Measurements from ENCODE around the gene FAM180B.
A peak's percentile ranks its signal among the peaks of the same experiment; 100 is the strongest.

Gene FAM180B

DNA sequence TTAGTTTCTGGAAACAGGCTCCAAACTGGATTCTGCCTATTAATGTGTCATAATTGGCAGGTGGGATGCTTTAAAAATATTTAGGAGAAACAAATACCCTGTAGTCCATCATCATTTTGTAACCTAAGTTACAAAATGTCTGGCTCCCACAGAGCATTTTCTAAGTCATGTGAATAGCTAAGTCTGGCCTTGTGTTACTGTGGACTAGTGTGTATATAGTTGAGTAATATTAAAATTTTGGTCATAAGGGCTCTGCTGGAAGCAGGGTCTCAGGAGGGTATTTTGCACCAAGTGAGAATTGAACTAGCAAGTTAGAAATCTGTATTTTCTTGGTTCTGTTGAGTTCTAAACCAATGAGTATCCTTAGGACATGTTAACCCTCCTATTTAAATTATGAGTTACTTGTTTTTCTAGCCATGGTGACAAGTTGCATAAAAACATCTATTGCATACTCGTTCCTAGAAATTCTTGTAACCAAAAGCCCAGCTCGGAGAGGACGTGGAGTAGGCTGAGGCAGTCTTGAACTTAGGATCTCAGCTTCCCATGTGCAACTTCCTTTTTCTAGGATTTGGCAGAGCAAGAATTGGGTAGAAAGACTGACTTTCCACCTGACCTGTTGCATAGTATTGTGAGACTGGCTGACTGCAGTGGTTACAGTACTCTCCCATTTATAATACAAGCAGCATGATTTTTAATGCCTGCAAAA lies 15.7 kb upstream of the FAM180B start:
- DNase-seq, result no peak

DNA sequence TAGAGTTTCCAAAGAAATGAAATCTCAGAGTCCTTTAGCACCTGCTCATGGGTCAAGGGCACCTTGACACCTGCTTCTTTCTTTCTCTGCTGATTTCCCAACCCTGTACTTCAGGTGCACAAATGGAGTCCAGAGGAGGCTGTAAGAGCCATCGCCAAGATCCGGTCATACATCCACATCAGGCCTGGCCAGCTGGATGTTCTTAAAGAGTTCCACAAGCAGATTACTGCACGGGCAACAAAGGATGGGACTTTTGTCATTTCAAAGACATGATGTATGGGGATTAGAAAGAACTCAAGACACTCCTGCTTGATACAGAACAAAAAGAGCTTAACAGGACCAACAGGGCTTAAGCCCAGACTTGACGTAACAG lies 15.1 kb upstream of the FAM180B start:
- no peak for DNase-seq

DNA sequence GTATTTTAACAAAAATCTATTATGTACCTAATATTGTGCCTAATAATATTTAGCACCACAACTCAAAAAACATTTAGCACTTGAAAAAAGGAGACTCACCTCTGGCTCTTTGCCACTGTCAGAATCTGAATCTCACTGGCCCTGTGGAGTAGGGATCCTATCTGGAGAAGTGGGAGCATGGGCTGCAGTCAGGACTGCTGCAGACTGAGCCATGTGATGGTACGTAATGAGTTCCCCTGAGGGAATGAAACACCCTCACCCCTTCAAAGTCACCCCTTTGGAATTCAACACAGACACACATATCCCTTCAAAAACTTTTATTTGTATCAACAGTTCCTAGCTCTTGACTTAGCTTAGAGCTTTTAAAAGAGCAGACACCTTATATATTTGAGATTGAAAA lies 14.6 kb upstream of the FAM180B start:
- no peak for DNase-seq

DNA sequence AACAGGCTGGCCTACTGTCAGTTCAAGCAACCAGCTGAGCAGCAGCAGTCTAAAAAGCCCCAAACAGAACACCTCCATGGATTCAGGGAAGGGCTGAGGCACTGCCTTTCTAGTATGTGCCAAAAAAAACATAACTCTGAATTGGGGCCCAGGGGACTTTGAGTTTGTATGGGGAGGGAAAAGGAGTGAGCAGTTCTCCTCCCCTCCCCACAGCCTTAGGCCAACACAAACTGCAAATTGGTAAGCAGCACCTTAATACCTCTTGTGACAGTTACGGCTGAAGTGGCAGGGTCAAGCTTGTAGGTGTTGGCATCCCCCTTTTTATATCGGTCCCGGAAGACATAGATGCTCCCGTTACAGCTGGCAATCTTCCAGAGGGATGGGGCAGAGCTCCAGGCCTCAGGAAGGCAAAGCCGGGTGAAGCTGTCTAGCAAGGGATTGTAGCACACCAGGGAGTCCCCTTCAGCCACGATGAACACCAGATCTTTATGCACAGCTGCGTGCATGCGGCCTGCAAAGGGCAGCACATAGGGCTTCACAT lies 13.7 kb upstream of the FAM180B start:
- no peak for DNase-seq

DNA sequence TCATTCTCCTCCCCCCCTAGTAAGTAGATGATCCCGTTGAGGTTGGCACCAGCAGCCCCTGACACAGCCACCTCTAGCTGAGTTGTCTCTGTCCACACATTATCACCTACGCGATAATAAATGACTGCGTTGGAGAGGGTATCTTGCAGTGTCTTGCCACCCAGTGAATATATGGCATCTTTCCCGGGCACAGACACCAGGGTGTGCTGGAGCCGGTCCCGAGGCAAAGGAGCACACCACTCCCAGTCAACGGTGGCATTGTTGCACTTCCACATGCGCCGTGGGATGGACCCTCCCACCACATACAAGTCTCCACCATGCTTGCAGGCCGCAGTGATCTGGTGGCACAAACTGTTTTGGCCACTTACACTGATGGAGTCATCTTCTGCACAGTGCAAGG lies 13.2 kb upstream of the FAM180B start:
- DNase-seq, result no peak

DNA sequence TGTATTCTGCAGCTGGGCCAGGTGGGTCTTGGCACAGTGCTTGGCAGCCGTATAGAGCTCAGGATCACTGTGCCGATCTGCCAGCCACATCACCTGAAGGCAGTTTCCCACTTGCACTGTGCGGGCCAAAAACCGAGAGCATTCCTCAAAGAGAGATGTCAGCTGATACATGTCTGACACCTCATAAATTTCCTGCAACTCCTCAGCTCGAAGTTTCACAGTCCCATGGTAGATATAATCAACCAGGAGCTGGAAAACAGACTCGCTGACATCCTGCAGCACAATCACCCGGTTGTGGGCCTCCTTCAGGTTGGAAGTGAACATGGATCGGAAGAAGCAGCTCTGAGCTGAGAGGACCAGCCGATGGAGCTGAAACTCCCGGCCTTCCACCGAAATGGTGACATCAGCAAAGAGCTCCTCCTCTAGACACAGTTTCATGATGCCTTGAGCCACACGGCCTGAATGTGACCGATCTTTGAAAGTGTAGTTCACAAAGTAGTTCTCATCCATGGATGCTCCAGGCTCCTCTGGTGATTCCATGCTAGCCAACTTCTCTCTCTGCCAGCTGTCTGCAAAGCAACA lies 8.9 kb upstream of the FAM180B start:
- no peak for DNase-seq

DNA sequence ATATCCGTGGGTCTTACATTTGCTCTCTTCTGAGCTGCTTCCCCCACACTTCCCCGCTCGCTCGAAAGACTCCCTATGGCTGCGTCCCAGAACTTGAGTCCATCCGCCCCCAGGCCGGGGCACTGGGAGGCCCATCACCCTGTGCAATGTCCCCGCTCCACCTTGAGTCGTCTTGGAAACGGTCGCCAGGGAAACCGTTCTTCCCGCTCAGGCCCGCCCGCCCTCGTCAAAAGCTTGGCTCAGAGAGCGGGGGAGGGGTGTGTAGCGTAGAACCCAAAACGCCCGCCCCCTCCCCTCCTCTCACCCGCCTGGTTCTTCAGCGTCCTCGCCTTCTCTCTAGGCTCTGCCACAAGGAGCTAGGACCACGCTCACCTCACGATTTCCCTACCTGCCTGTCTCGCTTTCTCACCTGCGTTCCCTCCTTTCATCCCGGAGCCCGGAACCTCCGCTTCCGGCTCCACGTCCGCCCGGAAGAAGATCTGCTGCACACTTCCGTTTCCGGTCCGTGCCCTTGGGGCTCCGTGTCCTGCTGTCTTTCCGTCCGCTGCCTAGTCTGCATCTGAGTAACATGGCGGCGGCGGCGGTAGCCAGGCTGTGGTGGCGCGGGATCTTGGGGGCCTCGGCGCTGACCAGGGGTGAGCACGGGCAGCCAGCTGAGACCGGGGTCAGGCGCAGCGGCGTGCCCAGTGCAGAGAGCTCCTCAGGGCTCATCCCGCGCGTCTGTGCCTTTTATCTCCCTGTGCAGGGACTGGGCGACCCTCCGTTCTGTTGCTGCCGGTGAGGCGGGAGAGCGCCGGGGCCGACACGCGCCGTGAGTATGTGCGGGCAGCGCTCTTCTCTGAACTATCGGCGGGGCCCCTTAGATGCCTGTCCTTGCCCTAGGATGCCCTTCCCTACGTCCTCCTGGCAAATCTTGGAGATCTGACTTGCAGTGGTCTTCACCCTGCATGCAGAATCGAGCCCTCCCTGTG lies 7.7 kb upstream of the FAM180B start, which contains the start of the genes KBTBD4 and NDUFS3:
TSS of gene KBTBD4 (minus strand) at position 447 of the 971 bp plus-strand sequence. CDS start at position 428, 19 bp downstream.
TSS of gene NDUFS3 (plus strand) at position 551 of the 971 bp plus-strand sequence. CDS start at position 569, 18 bp downstream.
- peak; percentile 79 to 85 for DNase-seq

DNA sequence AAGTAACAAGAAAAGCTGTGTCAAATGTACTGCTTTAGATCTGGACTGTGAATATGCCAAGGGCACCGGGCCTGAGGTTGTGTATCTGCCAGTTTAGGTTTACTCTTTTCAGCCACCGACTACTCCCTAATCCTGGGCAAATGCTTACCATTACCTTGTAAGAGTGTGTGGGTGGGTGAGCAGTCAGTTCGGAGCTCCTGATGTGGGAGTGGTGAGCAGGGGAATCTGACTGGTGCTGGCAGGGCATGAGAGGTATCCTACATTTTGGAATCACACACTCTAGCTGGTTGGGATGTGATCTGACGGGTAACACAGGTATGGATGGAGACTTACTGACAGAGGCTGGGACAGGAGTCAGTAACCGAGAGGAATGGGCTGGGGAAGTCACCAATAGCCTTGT lies 2.6 kb upstream of the FAM180B start:
- DNase-seq, result no peak

DNA sequence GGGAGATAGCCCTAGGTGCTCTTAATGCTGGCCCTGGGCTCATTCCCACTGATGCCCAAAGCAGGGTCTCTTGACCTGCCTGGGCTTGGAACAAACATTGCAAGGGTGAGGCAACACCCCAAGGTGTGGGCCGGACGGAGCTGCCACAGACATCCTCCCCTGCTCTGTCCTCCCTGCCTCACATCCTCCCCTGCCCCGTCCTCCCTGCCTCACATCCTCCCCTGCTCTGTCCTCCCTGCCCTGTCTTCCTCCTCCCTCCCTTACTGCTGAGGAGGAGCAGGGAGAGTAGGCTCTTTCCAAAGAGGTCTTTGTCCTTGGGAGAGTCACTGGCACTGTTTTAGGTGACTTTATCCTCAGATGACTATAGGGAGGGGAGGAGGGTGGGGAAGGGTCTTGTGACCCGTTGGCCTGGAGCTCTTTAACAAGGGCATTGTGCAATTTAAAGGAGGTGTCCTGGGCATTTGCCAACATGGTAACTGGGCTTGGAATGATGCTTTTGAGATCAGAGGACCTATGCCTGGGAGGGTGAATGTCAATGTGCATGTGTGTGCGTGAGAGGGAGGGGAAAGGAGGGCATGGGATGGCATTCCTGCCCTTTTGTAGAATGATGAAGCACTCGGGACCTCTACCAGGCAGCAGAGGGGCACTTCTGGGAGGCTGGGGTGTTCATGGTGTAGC lies 700 bp downstream of the FAM180B start:
- DNase-seq, result no peak

DNA sequence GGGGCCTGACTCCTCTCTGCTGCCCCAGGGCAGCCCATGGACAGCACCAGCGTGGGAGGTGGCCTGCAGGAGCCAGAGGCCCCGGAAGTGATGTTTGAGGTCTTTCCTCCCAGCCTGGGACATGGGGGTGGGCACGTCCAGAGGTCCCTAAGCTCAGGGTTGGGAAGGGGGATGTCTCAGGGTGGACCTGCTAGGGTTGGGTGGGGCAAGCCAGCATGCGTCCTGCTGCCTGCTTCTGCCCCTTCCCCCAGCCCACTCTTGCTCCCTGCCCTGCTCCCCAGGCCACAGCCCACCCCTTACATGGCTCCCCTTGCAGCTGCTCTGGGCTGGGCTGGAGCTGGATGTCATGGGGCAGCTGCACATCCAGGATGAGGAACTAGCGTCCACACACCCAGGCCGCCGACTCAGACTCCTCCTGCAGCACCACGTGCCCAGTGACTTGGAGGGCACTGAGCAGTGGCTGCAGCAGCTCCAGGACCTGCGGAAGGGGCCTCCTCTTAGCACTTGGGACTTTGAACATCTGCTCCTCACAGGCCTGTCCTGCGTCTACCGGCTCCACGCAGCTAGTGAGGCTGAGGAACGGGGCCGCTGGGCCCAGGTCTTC lies 1.3 kb downstream of the FAM180B start:
- no peak for DNase-seq

DNA sequence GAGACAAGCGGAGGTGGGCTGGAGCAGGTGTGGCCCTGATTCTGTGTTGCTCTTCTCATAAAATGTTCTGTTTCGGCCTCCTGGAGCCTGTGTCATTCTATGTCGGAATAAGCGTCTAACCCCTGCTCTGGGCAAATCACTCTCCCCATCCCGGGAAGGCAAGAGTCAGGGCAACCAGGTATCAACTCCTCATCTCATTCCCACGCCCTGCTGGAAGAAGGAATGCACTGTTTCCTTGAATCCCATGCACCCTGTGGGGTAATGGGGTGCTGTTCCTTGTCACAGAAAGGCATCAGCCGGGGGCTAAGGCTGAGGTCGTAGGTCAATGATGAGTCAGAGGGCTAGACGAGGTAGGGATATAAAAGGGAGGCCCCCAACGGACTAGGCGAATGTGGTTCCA lies 2.6 kb downstream of the FAM180B start:
- no peak for DNase-seq

DNA sequence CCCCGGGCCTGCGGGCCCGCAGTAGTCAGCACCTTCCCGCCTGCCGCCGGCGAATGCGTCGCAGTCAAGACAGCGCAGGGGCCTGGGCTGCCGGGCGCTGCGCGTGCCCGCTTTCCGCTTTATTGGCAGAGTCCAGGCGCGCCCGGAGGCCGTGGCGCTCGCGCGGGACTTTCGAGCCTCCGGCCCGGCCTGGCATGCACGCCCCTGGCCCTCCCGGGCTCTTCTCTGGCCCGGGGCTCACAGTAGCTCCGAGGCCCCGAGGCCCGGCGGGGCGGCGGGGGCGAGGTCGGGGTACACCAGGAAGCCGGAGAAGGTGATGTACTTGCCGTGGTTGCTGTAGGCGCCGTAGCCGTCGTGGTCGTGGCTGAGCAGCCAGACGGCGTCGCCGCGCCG lies 3.1 kb downstream of the FAM180B start:
- no peak for DNase-seq

DNA sequence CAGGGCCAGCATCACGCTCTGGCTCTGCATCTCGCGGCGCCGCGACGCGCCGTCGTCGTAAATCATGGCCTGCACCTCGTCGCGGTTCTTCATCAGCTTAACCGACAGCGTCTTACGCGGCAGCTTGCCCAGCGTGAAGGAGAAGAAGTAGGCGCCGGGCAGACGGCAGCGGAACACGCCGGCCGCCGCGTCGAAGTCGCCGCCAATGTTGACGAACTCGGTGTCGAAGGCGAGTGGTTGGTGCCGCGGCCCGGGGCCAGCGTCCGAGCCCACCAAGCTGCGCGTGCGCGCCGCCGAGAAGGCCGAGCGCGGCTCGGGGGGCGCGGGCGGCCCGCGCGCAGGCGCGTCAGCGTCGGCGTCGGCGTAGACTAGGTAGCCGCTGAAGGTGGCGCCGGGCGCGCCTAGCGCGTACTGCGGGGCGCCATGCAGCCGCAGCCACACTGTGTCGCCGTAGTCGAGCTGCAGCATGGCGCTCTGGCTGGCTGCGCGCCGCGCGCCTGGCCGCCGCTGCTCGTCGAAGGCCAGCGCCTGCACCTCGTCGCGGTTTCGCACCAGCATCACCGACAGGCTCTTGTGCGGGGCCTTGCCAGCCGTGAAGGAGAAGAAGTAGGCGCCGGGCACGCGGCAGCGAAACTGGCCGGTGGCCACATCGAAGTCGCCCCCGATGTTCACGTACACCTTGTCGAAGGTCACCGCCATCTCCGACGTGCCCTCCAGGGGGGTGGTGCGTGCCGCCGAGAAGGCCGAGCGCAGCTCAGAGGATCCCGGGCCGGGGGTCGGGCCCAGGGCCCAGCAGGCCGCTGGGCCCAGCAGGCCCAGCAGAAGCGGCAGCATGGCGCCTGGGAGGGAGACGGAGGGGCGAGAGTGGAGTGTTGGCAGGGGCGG lies 3.7 kb downstream of the FAM180B start:
- no peak for DNase-seq

DNA sequence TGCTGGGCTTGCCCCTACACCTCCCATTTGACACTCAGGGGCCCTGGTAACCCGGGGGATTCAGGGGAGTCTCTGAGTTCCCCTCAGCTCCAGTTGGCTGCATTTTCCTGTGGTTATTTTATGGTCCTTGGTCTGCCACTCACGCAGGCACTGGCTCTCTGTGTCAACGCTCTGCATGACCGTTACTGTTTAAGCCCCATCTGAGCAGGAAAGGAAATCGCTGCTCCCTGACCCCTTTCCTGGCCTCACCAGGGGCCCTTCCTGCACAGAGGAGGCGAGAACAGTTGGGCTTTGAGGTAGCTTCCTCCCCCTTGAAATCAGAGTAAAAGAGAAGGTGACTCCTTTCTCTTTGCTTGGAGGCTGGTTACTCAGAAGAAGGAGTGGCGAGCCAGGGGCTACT lies 5.3 kb downstream of the FAM180B start:
- no peak for DNase-seq

DNA sequence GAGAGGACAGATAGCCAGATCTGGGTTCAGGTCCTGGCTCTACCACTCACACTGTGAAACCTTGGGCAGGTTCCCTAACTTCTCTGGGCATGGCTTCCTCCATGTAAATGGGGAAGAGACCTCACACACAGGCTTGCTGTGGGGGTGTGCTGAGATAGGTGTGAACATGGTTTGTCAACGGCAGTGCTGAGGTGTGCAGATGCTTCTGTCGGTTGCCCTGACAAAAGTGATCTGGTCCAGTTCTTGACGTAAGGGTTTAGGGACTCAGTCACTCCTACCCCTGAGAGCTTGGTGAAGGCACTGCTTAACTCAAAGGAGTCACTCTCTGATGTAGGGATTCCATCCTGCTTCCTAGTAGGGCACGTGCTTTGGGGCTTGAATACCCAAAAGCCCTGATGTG lies 5.8 kb downstream of the FAM180B start:
- DNase-seq, result no peak

DNA sequence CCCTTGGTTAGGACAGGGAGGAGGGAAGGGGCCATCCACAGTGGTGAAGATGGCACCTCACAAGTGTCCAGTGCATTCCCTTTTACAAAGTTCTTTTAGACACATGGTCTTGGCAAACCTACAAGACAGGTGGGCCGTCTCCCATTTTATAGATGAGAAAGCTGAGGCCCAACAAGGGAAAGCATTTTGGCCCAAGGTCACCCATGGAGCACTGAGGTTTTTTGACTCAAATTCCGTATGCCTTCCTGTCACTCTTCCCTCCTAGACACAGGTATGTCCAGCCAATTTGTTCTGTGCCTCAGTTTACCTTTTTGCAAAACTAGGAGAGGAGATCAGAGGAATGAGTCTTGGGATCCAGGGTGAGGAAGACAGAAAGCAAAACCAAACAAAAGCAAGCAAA lies 6.5 kb downstream of the FAM180B start:
- no peak for DNase-seq

DNA sequence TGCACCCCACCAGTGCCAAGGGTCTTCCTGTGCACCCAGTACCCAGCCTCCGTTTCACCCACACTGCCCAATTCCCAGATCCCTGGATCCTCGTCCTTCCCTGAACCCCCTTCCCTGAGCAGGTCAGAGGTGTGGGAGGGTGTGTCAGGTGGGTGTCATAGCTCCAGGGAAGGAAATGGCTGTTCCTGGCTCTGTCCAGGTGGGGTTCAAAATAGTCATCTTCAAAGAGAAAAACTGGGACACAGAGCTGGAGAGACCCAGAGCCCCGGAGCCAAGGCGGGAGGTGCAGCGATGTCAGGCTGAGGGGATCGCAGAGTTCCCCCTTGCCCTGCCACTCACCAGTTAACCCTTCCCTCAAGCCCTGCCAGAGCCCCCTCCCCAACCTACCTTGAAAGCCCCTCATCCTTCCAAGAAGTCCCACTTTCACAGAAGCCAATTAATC lies 7.0 kb downstream of the FAM180B start:
- no peak for DNase-seq

DNA sequence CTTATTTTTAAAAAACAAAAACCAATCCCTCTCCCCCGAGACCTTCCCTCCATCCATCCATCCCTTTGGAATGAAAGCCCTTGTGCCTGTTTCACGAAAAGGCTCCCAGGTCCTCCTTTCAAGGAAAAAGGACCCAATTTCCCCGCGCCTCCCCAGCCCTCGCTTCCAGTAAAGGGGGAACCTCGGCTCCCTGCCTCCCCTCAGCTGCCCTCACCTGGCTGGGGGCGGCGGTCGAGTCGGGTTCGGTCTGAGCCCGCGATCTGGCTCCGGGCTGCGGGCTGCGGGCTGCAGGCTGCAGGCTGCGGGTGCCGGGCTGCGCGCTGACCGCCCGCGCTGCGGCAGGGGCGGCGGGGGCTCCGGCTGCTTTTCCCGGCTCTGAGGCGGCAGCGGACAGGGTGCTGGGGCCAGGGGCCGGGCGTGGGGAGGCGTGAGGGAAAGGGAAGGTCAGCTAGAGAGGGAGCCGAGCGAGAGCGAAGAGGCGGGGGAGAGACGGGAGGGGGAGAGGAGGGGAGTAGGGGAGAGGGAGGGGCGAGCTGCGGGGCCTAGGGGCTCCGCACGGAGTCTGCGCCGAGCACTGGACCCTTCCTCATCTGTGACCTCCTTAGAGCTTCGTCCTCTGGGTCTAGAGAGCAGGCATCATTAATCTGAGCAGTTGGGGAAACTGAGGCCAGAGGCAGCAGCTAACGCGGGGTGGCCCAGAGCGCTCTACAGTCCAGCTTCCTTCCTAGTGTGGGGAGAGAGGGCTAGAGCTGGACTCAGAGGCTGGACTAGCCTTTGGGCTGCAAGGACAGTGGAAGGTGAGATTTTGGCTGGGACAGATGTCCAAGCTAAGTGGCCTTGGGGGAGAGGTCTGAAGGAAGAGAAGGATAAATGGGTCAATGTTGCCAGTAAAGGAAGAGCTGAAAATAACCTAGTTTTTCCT lies 7.7 kb downstream of the FAM180B start, which contains the start of gene C1QTNF4:
TSS of gene C1QTNF4 (minus strand) at position 478 of the 922 bp plus-strand sequence. CDS start 3,601 bp downstream, outside the sequence.
- DNase-seq, result no peak

DNA sequence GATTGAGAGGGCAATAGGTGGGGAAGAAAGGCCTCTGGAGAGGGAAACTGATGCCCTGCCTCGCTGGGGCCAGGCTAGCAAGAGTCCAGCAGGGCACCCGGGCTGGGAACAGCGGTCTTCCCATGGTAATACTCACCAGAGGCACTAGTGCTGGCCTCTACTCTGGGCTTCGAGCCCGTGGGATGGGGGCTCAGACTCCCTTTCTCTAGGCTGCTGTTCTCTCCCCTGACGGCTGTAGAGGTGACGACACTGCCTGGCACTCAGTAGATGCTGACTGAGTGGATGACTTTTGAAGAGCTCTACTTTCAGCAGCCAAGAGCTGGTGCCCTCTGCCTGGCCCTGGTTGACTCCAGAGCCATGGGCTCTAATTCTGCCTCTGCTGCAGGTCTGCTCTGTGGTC lies 8.6 kb downstream of the FAM180B start:
- DNase-seq, result no peak

DNA sequence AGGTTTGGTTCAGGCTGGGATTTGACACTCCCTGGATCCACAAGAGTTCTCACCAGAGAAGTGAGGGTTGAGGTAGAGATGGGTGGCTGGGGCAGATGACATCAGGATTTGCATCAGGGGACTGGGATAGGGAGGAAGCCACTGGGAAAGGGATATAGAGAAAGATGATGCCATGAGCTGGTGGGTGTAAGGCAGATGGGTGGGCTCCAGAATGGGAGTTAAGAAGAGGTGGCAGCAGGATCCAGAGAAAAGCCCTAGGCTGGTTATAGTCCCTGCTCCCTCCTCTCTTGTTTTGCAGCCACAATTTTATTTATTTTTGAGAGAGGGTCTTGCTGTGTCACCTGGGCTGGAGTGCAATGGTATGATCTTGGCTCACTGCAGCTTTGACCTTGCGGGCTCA lies 9.5 kb downstream of the FAM180B start:
- DNase-seq, result no peak

Data from NCI-H524 (cell line).